ENCODE measurements around the gene CLEC4G.

DNA sequence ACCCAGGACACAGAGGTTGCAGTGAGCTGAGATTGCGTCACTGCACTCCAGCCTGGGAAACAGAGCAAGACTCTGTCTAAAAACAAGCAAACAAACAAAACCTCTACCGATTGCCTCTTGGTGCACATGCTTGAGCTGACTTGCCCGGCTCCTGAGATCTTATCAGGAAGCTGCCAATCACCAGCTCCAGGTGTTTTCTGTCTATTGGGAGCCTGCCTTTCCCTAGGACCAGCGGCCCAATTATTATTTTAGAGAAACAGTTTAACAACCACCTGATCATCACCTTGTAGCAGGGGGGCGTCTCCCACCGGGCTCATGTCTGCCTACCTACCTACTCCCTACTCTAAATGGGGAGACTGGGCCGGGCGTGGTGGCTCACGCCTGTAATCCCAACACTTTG, 41.9 kb upstream of the CLEC4G start:
- TF ChIP-seq, protein P1, sequence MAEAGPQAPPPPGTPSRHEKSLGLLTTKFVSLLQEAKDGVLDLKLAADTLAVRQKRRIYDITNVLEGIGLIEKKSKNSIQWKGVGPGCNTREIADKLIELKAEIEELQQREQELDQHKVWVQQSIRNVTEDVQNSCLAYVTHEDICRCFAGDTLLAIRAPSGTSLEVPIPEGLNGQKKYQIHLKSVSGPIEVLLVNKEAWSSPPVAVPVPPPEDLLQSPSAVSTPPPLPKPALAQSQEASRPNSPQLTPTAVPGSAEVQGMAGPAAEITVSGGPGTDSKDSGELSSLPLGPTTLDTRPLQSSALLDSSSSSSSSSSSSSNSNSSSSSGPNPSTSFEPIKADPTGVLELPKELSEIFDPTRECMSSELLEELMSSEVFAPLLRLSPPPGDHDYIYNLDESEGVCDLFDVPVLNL (CRISPR knock-in tag; IDR thresholded peaks at IDR 0.05; ENCODE audit: low read depth): no peak
- no peak for TF ChIP-seq SIN3A (IDR thresholded peaks at IDR 0.05; ENCODE audit: borderline replicate concordance in 2 of 2, control insufficient read depth in 1 of 2, low read depth in 2 of 2, low read length in 2 of 2)
- TF ChIP-seq, protein P2, sequence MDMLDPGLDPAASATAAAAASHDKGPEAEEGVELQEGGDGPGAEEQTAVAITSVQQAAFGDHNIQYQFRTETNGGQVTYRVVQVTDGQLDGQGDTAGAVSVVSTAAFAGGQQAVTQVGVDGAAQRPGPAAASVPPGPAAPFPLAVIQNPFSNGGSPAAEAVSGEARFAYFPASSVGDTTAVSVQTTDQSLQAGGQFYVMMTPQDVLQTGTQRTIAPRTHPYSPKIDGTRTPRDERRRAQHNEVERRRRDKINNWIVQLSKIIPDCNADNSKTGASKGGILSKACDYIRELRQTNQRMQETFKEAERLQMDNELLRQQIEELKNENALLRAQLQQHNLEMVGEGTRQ (CRISPR knock-in tag; IDR thresholded peaks at IDR 0.05): no peak
- no peak for TF ChIP-seq U2AF1 (optimal IDR thresholded peaks at IDR 0.05; ENCODE audit: low read depth, low read length)
- TF ChIP-seq MLX (CRISPR knock-in tag; conservative IDR thresholded peaks at IDR 0.05): no peak
- no peak for TF ChIP-seq YY1 (IDR thresholded peaks at IDR 0.05; ENCODE audit: borderline replicate concordance in 1 of 3, control insufficient read depth in 1 of 3, extremely low read depth in 1 of 3, insufficient read depth in 3 of 3, insufficient read length in 1 of 3, insufficient replicate concordance in 2 of 3, low read depth in 1 of 3, low read length in 2 of 3)
